Lower lobe of right lung (tissue), 2 donors: ENCODE data around the gene TBCB. TPM values are rescaled to one million over a fixed set of nuclear protein-coding genes. Genes with fewer than 3 reads are reported as not detected.

Source experiments
- ATAC-seq, 2 donors: fragments of 200-7000 bp; cut with Tn5 transposase; one replicate each; pipeline ENCODE4 v1.9.1; 2020 to 2022; ENCODE audit warnings: mild to moderate bottlenecking in 2 of 2, moderate library complexity in 2 of 2
- DNase-seq: peaks from one replicate; pipeline ENCODE4 v3.0.0-alpha.2; 2020
- H3K27ac ChIP-seq: fragments of 200-600 bp; one replicate; pipeline ENCODE4 v1.8.0; 2022
- H3K27me3 ChIP-seq: fragments of 200-600 bp; one replicate; pipeline ENCODE4 v1.8.0; 2022; ENCODE audit warnings: low read depth
- H3K36me3 ChIP-seq: fragments of 200-600 bp; one replicate; pipeline ENCODE4 v1.8.0; 2022; ENCODE audit warnings: mild to moderate bottlenecking
- H3K4me1 ChIP-seq: fragments of 200-600 bp; one replicate; pipeline ENCODE4 v1.8.0; 2022
- H3K4me3 ChIP-seq: fragments of 200-600 bp; one replicate; pipeline ENCODE4 v1.8.0; 2022; ENCODE audit warnings: mild to moderate bottlenecking
- H3K9me3 ChIP-seq: fragments of 200-600 bp; one replicate; pipeline ENCODE4 v1.8.0; 2022
- CTCF ChIP-seq: fragments of 200-600 bp; IDR thresholded peaks from one replicate; pipeline ENCODE4 v1.8.0; 2022; ENCODE audit warnings: antibody characterized with exemption, mild to moderate bottlenecking
- intact Hi-C: fragments of 100-400 bp; cut with DNase I; formaldehyde crosslinking; loops from one replicate; pipeline ENCODE4 v1.11.0; 2022
- total RNA-seq: library from RNA; stranded (reverse); fragmentation: NEBNext Ultra II Directional; extraction: Animal tissue kit (Norgen Biotek cat#: 25700); gene quantifications from one replicate; pipeline ENCODE4 v1.2.1, GENCODE V29; 2021
- donor health status: DM: no; HTN: yes; CAD: no; lungs with severe emphysema.

Gene TBCB
- total RNA-seq, 1 donor from 2014 or later = 90.2 TPM

- peaks cover 33% of the 10 kb centered on the region for H3K36me3 ChIP-seq
- intact Hi-C loops = no loop called here
- H3K9me3 ChIP-seq = no peaks in the 10 kb centered on the region
- peak within 1 kb of the TSS; percentile 98 for H3K27ac ChIP-seq
- H3K4me1 ChIP-seq = peaks cover 32% of the 10 kb centered on the region
- DNase-seq (peak; percentile 99), ATAC-seq (peak; percentile 94 to 95)
- H3K27me3 ChIP-seq = no peaks in the 10 kb centered on the region
- peak within 1 kb of the TSS; percentile 93 for H3K4me3 ChIP-seq
- no peak for TF ChIP-seq CTCF
These were observed 24.4 kb downstream of the TBCB start, which contains the start of gene CAPNS1 for GRCh38 chr19:36139473-36140303. CAPNS1 (plus strand) TSS chr19:36140066; CDS start chr19:36141012, 946 bp downstream.

GRCh38 chr19:36140304-36141038, 25.2 kb downstream of the TBCB start:
- no peaks in the 10 kb centered on the region for H3K27me3 ChIP-seq
- peaks cover 41% of the 10 kb centered on the region for H3K36me3 ChIP-seq
- ATAC-seq (peak; percentile 29 to 51), DNase-seq (peak; percentile 58)
- no peaks in the 10 kb centered on the region for H3K9me3 ChIP-seq
- intact Hi-C loops = no loop called here
- peaks cover 32% of the 10 kb centered on the region for H3K4me1 ChIP-seq
- H3K4me3 ChIP-seq = peak overlapping the region; percentile 93
- TF ChIP-seq CTCF = no peak
- H3K27ac ChIP-seq = peak overlapping the region; percentile 98

GRCh38 chr19:36141039-36141927, 26.0 kb downstream of the TBCB start:
- TF ChIP-seq CTCF = no peak
- peaks cover 32% of the 10 kb centered on the region for H3K4me1 ChIP-seq
- peak overlapping the region; percentile 93 for H3K4me3 ChIP-seq
- H3K36me3 ChIP-seq = peaks cover 49% of the 10 kb centered on the region
- intact Hi-C loops = no loop called here
- peak overlapping the region; percentile 98 for H3K27ac ChIP-seq
- peak; percentile 91 for DNase-seq
- no peaks in the 10 kb centered on the region for H3K27me3 ChIP-seq
- H3K9me3 ChIP-seq = no peaks in the 10 kb centered on the region
- peak; percentile 83 to 85 for ATAC-seq

GRCh38 chr19:36142046-36142445, 26.8 kb downstream of the TBCB start:
- no peak for TF ChIP-seq CTCF
- no peak overlapping the region for H3K27ac ChIP-seq
- peaks cover 57% of the 10 kb centered on the region for H3K36me3 ChIP-seq
- ATAC-seq = no peak
- DNase-seq = no peak
- H3K4me3 ChIP-seq = peak overlapping the region; percentile 93
- H3K9me3 ChIP-seq = no peaks in the 10 kb centered on the region
- intact Hi-C loops = no loop called here
- H3K27me3 ChIP-seq = no peaks in the 10 kb centered on the region
- H3K4me1 ChIP-seq = peaks cover 24% of the 10 kb centered on the region

- Histone ChIP-seq H3K27me3 (no peaks in the 10 kb centered on the region), H3K4me1 (peaks cover 19% of the 10 kb centered on the region), H3K9me3 (no peaks in the 10 kb centered on the region), H3K27ac (no peak overlapping the region), H3K4me3 (no peak overlapping the region), H3K36me3 (peaks cover 61% of the 10 kb centered on the region)
- no peak for DNase-seq
- no peak for TF ChIP-seq CTCF
- intact Hi-C loops = no loop called here
- no peak for ATAC-seq
These were observed 27.2 kb downstream of the TBCB start for GRCh38 chr19:36142496-36142895.
